ENCODE measurements around the gene SLC2A11.
"Not testable (repeated sequence)": the region's sequence is repeated elsewhere in the genome, so short reads cannot be mapped to it uniquely, and the experiment has no call there.

The SLC2A11 gene

GRCh38 chr22:23847310-23847920 is 10.3 kb upstream of the SLC2A11 start:
- no peak for DNase-seq (ENCODE audit: low spot score)

GRCh38 chr22:23847991-23848864 is 9.4 kb upstream of the SLC2A11 start:
- no peak for DNase-seq (ENCODE audit: low spot score)

GRCh38 chr22:23849009-23850006 is 8.4 kb upstream of the SLC2A11 start:
- peak; percentile 62 for DNase-seq (ENCODE audit: low spot score)

GRCh38 chr22:23850136-23850611 is 7.5 kb upstream of the SLC2A11 start:
- no peak for DNase-seq (ENCODE audit: low spot score)

GRCh38 chr22:23856721-23857605 is 712 bp upstream of the SLC2A11 start:
- peak; percentile 67 for DNase-seq (ENCODE audit: low spot score)

GRCh38 chr22:23858484-23858815 is 775 bp downstream of the SLC2A11 start:
- DNase-seq (ENCODE audit: low spot score), result no peak

- DNase-seq (ENCODE audit: low spot score), result no peak
Measured at GRCh38 chr22:23859201-23859600, 1.5 kb downstream of the SLC2A11 start.

GRCh38 chr22:23860187-23860586 is 2.5 kb downstream of the SLC2A11 start:
- not testable (repeated sequence) for DNase-seq (ENCODE audit: low spot score)

GRCh38 chr22:23862103-23862502 is 4.4 kb downstream of the SLC2A11 start:
- peak; percentile 46 for DNase-seq (ENCODE audit: low spot score)

GRCh38 chr22:23864499-23865154 is 7.0 kb downstream of the SLC2A11 start:
- DNase-seq (ENCODE audit: low spot score), result not testable (repeated sequence)

GRCh38 chr22:23868580-23868979 is 10.9 kb downstream of the SLC2A11 start:
- no peak for DNase-seq (ENCODE audit: low spot score)

GRCh38 chr22:23874871-23875270 is 17.2 kb downstream of the SLC2A11 start:
- DNase-seq (ENCODE audit: low spot score), result no peak

- DNase-seq (ENCODE audit: low spot score), result no peak
Measured at GRCh38 chr22:23875801-23876200, 18.1 kb downstream of the SLC2A11 start.

- no peak for DNase-seq (ENCODE audit: low spot score)
Measured at GRCh38 chr22:23877566-23877965, 19.9 kb downstream of the SLC2A11 start.

GRCh38 chr22:23878219-23878618 is 20.5 kb downstream of the SLC2A11 start:
- DNase-seq (ENCODE audit: low spot score), result no peak

- DNase-seq (ENCODE audit: low spot score), result no peak
Measured at GRCh38 chr22:23882370-23882769, 24.7 kb downstream of the SLC2A11 start.

- DNase-seq (ENCODE audit: low spot score), result no peak
Measured at GRCh38 chr22:23883658-23884057, 26.0 kb downstream of the SLC2A11 start.

GRCh38 chr22:23884140-23884539 is 26.5 kb downstream of the SLC2A11 start:
- DNase-seq (ENCODE audit: low spot score), result no peak

- DNase-seq (ENCODE audit: low spot score), result no peak
Measured at GRCh38 chr22:23888615-23889401, 31.1 kb downstream of the SLC2A11 start.

- no peak for DNase-seq (ENCODE audit: low spot score)
Measured at GRCh38 chr22:23889620-23890019, 31.9 kb downstream of the SLC2A11 start.
